GM18909 (cell line): ENCODE results near the gene STING1.
"Not testable (repeated sequence)": the region's sequence is repeated elsewhere in the genome, so short reads cannot be mapped to it uniquely, and the experiment has no call there.

ENCODE experiments used
- ATAC-seq: cut with Tn5 transposase; IDR thresholded peaks from one replicate; pipeline ENCODE4 v1.9.1; 2021; ENCODE audit warnings: mild to moderate bottlenecking; ENCODE audit not compliant: unreplicated experiment, poor library complexity

STING1 gene

DNA sequence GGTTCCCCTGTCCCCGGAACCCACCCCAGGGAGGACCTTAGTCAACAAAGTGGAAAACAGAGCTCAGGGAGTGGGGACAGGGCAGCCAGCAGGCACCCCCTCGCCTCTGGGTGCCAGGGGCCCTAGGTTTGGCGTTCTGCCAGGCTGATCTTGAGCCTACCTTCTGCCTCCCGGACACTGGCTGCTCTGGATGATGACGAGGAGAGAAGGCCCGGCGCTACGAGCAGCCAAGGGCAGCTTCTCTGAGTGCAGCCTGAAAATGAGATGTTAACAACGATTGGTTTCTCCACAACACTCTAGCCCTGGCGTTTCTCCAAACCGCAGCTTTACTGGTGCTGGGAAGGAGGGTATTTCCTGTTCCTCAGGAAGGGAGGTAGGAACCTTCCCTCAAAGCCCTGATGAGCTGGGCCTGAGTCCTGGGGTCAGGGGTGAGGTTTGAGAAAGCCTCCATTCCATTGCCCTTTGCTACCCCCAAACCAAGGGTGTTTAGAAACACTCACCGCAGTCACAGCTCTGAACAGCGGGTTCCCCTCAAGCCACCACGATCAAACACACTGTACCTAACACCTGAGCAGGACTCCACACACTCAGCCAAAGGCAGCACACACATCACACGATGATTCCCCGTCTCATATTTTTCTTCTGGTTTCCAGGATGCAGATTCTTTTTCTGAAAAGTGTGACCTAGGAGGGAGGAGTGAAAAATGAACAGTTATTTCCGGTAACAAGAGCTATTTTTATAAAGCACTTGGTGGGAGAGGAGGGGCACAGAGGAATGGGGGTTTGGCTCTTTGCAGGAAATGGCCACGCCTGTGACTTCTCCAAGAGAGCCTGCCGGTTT, at the start of gene STING1:
Gene STING1, minus strand, starts transcription at position 709 of the 840 bp plus-strand sequence. CDS start 1,054 bp downstream, outside the sequence.
- ATAC-seq = peak; percentile 60

DNA sequence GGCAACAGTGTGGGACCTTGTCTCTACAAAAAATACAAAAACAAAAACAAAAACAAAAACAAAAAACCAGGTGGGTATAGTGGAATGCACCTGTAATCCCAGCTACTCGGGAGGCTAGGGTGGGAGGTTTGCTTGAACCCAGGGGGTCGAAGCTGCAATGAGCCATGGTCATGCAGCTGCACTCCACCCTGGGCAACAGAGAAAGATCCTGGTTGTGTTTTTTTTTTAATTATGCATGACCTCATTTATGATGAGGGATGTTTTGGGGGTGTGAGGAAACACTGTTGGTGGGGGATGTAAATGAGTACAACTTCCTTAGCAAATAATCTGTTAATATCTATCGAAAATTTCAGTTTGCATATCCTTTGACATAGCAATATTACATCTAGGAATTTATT, 49.2 kb upstream of the STING1 start:
- ATAC-seq = no peak

DNA sequence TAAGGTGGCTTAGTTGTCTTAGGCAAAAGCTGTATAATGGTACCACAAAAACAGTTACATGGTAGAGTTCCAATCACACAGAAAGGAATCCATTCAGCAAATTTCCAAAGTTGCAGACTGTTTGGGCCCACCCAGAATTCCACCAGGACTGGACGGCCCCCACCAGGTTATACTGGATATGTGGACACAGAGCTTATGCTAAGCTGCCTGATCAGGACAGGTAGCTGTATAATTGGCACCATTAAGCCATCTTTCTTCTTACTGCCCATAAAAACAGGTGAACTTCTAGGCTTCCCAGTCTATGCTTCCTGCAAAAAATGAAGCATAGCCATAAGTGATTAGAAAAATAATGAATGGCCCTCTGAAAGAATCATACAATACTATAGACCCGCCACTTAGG, 47.5 kb upstream of the STING1 start:
- not testable (repeated sequence) for ATAC-seq

DNA sequence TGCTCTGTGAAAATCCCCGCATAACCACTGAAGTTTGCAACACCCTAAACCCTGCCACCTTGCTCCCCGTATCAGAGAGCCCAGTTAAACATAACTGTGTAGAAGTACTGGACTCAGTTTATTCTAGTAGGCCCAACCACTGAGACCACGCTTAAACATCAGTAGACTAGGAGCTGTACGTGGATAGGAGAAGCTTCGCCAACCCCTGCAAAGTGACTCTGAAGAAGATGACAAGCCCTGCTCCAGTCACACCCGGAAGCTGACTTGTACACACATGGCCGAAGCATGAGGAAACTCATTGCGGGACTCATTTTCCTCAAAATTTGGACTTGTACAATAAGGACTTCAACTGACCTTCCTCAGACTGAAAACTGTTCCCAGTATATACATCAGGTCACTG, 46.1 kb upstream of the STING1 start:
- ATAC-seq = not testable (repeated sequence)

DNA sequence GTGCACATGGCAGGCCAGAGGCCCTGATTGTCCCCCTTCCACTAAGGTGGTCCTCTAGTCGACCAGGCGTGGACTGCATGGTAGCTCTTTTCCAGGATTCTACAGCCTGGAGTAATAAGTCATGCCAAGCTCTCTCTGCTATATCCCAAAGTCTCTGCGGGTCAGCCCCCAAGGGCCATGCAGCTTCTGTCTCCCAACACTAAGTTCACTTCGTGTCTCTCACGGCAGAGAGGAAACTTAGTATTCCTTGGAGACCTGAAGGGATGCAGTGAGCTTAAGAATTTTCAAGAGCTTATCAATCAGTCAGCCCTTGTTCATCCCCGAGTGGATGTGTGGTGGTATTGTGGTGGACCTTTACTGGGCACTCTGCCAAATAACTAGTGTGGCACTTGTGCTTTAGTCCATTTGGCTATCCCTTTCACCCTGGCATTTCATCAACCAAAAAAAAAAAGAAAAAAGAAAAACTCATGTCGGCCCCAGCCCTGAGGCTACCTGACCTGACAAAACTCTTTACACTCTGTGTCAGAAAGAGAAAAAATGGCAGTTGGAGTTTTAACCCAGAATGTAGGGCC, 45.4 kb upstream of the STING1 start:
- ATAC-seq = not testable (repeated sequence)

DNA sequence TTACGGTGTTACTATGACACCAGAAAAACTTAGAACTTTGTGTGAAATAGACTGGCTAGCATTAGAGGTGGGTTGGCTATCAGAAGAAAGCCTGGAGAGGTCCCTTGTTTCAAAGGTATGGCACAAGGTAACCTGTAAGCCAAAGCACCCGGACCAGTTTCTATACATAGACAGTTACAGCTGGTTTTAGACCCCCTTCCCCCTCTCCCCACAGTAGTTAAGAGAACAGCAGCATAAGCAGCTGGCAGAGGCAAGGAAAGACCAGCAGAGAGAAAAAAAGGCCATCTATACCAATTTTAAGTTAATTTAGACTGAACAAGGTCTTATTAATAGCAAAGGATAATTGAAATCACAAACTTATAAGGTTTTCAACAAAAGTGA, 44.5 kb upstream of the STING1 start:
- not testable (repeated sequence) for ATAC-seq

DNA sequence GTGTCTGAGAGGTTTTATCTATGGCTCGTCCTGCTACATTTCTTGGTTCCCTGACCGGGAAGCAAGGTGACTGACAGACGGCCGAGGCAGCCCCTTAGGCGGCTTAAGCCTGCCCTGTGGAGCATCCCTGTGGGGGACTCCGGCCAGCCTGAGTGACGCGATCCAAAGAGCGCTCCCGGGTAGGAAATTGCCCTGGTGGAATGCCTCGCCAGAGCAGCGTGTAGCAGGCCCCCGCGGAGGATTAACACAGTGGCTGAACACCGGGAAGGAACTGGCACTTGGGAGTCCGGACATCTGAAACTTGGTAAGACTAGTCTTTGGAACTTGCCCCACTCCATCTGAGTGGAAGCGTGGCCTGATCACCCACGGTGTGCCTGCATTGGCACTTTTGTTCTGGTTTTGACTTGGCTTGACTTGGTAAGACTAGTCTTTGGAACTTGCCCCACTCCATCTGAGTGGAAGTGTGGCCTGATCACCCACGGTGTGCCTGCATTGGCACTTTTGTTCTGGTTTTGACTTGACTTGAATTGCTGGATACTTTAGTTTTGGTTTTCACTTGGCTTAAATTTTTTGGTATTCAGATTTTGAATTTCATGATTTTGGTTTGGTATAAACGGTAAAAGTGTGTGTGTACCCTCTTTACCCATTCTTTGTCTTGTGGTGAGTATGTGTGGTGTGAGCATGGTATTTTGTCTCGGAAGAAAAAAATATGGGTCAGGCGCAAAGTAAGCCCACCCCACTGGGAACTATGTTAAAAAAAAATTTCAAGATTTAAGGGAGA, 43.9 kb upstream of the STING1 start:
- ATAC-seq = not testable (repeated sequence)

DNA sequence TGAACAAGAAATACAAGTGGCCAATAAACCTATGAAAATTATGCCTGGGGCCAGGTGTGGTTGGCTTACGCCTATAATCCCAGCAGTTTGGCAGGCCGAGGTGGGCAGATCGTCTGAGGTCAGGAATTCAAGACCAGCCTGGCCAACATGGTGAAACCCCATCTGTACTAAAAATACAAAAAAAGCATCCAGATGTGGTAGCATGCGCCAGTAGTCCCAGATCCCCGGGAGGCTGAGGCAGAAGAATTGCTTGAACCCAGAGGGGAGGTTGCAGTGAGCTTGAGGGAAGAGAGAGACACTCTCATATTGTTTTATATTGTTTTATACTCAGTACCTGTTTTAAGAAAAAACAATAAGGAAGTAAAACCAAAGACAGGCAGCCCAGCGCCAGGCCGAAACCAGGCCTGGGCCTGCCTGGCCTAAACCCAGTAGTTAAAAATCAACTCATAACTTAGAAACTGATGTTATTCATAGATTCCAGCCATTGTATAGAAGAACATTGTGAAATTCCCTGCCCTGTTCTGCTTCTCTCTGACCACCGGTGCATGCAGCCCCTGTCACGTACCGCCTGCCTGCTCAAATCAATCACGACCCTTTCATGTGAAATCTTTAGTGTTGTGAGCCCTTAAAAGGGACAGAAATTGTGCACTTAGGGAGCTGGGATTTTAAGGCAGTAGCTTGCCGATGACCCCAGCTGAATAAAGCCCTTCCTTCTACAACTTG, 43.2 kb upstream of the STING1 start:
- peak; percentile 45 for ATAC-seq

DNA sequence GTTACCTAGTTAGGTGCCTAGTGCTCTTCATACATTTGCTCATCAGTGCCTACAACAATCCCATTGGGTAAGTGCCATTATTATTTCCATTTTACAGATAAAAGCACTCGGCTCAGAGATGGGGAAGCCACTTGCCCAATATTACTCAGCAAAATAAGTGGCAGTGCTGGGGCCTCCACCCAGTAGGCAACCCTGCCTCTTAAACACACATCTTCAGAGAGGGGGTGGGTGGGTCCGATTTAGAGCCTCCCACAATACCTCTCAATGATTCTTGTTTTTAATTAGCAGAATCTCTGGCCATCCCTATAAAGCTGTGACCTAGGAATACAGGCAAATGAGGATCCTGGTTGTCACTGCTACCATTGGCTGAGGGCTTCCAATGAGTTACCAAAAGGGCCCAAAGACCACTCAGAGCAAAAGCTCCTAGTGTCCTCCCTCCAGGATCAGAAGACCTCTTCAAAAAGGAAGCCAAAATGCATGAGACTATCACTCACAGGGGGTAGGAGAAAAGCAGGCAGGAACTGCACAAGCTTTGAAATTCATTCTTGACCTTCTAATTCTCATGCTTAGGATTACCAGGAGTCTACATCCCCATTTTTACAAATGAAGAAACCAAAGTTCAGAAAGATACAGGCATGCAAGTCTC, 42.5 kb upstream of the STING1 start:
- peak; percentile 48 for ATAC-seq

DNA sequence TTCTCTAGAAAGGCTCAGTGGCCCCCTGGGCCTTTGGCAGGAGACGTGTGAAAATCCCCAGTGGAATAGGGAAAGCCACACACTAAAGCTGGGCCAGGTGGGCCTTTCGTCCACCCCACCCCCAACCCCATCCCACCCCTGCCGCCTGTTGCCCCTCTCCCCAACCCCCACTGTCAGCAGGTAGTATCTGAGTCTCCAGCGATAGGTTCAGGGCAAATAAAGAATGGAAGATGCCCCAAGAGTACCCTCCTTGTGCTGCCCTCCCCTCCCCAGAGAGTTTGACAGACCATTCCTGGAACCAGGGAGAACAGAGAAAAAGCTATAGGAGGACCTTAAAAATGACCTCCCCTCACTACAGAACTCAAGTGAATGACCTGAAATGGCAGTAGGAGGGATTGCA, 41.9 kb upstream of the STING1 start:
- peak; percentile 13 for ATAC-seq

DNA sequence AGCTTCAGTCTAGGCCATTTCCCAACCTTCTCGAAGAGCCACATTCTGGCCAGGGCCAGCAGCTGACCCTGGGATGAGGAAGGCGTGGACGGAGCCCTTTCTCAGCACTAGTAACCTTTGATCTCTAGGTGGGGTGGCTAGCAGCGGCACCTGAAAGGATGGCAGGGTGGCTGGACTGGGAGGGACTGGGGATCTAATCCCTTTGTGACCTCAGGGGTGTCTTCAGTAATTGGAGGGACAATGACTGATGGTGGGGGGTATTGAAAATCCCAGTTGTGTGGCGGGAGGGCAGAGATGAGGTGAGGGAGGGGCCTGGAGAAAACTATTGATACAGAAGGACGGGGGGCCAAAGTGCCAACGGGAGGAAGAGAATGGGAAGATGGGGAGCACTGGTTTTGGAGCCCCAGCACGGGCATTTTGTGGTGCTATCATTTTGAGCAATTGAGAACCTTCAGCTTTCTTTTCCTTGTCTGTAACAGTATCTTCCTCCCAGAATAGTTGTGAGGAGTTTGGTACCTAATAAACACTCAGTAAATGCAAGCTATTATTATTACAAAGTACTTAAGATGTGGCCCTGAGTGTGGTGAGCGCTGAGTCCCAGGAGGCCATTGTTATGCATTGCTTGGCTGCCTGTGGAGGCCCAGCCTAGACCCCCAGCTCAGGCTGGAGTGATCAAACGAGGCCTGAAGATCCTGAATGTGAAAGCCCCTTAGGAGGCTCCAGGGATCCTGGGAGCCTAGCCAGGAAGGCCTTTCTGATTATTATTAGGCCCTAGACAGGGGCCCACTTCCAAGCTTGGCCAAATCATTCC, 41.3 kb upstream of the STING1 start:
- no peak for ATAC-seq

DNA sequence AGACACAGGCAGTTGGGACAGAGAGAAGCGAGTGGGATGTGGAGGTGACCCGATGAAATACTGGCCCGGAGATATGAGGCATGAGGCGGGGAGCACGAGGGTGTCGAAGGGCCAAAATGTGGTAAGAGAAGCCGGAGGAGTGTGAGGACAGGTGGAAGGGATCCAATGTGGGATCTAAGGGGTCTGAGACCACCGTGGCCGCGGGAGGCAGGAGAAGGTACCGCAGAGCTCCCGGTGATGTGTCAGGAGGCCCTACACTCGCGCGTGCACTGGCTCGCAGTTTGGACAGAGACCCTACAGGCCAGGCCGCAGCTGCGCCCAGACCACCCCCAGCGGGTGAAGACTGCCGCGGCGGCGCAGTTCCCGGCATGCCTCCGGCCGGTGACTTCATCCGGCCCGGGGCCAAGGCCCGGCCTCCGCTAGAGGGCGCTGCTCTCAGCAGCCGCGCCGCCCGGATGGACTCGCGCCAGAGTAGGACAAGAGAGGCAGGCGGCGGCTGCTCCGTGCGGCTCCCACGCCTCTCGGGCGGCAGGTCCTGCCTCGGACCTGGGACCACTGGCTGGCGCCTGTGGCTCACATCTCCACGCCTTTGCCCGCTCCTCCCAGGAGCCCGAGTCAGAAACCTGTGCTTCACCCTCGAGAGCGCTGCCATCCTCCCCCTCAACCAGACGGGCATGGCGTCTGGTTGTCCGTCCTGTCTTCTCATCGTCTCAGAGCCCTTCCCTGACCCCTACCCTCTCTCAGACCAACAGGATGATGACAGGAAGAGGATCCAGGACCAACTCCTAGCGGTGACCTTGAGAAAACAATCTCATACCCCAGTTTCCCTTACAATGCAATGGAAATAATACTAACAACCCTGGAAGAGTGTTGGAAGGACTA, 35.4 kb upstream of the STING1 start:
- peak; percentile 90 for ATAC-seq

DNA sequence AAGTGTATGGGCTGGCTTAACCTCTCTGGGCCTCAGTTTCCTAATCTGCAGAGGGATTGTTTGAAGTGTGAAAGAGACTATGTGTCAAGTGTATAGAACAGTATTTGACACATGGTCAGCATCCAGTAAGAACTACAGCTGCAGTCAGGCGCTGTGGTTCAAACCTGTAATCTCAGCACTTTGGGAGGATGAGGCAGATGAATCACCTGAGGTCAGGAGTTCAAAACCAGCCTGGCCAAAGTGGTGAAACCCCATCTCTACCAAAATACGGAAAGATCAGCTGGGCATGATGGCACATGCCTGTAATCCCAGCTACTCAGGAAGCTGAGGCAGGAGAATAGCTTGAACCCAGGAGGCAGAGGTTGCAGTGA, 31.9 kb upstream of the STING1 start:
- ATAC-seq = no peak

DNA sequence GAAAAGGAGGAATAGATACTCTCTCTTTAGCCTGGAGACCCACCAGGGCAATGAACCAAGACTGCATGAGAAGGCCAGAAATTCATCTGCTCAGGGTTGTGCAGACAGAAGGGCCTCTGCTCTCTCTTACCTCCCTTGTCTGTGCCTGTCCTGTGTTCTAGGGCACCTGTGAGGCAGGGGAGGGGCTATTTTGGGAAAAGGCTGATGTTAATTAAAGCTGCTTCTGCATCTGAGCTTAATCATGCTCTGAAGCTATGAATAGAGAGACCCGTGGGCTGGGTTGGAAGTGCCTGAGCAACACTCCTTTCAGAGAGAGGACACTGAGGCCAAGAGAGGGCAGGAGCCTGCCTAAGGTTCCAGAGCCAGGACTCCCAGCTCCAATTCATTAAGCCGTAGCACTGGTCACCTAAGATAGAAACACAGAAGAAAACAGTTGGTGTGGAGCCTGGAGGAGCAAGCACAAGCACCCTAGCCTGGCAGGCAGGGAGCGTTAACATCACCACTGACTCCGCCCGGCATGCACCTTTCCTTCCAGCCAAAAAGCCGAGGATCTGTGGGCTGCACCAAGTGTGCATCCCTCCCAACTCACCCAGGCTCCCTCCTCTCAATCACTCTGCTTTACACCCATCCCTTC, 31.4 kb upstream of the STING1 start:
- ATAC-seq = no peak

DNA sequence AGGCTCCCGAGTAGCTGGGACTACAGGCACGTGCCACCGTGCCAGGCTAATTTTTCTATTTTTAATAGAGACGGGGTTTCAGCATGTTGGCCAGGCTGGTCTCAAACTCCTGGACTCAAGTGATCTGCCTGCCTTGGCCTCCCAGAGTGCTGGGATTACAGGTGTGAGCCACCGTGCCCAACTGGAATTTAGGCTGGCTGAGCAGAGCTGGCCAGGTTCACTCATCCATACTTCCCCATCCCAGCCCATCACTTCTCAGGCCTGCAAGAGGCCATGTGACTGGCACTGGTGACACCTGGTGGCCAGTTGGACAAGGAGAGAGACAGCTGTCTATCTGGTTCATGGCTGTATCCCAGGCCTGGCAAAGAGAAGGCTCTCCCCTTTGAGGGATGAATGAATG, 30.9 kb upstream of the STING1 start:
- peak; percentile 56 for ATAC-seq

DNA sequence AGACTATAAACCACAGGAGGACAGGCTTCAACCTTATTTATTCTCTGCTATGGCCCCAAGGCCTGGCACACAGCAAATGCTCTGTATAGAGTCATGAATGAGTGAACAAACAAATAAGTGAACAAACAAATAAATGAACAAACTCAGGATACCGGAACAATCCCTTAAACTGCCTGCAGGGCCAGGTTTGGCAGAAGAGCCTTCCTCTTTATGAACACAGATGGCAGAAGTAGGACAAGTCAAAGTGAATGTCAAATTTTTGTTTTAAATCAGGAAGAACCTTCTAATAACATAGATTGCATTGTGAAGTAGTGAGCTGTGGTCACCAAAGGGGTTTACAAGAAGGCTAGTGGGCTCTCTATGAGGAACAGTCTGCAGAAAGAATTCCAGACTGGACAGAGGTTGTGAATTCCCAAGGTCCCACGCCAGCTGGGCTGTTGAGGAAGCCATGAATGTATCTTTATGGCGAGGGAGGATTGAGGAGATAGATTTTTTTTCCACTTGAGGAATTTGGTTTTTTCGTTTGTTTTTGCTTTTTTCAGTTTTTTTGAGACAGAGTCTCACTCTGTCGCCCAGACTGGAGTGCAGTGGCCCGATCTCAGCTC, 30.3 kb upstream of the STING1 start:
- no peak for ATAC-seq

DNA sequence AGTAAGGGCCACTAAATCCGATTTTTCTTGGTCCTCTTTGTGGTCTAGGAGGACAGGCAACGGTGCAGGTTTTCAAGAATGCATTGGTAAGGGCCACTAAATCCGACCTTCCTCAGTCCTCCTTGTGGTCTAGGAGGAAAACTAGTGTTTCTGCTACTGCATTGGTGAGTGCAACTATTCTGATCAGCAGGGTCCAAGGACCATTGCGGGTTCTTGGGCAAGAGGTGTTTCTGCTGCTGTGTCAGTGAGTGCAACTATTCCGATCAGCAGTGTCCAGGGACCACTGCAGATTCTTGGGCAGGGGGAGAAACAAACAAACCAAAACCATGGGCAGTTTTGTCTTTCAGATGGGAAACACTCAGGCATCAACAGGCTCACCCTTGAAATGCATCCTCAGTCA, 22.2 kb upstream of the STING1 start:
- not testable (repeated sequence) for ATAC-seq
